ENCODE measurements around the gene TMEM260.
"Not testable (repeated sequence)": the region's sequence is repeated elsewhere in the genome, so short reads cannot be mapped to it uniquely, and the experiment has no call there.

The TMEM260 gene

DNA sequence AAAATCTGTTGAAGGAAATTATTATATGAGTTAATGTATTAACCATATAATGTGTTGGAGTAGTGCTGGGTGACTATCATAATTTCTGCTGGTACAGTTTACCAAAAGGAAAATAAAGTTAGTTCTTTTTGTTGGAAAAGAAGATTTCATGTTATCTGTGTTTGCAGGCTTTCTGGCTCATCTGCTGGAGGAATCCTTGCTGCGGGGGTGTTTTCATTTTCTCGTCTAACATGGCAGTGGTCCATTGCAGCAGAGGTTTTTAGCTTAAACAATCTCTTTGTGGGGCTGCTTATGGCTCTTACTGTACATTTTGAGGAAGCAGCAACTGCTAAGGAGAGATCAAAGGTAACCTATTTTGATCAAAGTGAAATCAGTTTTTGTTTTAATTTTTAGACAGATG, 24.1 kb downstream of the TMEM260 start:
- no peak for DNase-seq

DNA sequence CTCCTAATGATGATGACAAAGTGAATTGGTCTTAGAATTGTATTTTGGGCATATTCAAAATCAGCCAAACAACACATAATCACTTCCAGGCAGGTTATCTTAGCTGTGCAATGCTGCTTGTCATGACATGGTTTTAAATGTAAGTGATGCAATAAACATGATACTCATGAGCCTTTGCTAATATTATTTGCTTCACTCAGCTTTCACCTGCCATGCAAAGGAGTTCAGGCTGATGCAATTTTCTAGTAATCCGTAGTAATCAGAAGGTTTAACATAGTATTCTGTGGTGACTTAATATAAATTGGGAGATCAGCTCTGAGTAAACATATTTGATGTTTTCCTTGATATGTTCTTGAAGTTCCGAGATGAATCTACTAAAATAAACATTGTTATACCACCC, 29.1 kb downstream of the TMEM260 start:
- DNase-seq = no peak

DNA sequence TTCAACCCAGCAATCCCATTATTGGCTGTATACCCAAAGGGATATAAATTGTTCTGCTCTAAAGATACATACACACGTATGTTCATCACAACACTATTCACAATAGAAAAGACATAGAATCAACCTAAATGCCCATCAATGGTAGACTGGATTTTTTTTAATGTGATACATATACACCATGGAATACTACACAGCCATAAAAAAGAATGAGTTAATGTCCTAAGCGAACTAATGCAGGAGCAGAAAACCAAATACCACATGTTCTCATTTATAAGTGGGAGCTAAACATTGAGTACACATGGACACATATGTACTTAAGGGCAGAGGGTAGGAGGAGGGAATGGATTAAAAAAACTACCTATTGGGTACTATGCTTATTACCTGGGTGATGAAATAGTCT, 32.1 kb downstream of the TMEM260 start:
- not testable (repeated sequence) for DNase-seq

DNA sequence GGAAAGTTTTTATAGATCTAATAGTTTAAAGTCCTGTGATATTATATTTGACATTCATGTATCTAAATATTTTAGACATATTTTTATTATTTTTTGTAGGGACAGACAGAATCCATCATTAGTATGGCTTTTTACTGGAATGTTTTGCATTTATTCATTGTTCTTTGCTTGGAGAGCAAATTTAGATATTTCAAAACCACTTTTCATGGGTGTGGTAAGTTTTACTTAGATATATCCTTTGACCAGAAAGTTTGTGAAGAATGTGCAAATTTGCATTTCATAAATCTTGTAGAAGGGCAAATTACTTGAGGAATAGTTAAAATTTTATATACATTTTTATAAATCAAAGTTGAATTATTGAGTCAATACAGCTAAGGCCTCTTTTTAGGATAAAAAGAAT, 37.5 kb downstream of the TMEM260 start:
- no peak for DNase-seq

DNA sequence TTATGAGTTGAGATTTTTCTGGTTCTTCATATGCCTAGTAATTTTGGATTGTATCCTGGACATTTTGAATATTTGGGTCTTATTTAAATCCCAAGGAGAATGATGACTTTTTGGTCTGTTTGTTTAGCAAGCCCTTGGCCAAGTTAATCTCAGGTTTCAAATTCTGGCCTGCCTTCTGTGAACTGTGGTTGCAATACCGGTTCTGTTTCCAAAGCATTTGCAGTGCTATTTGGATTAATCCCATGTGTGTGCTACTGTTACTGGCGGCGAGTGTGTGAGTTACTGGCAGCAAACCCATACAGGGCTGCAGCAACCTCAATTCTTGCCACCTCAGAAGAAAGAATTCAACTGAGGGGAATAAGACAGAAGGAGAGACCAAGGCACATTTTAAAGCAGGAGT, 51.1 kb downstream of the TMEM260 start:
- no peak for DNase-seq

DNA sequence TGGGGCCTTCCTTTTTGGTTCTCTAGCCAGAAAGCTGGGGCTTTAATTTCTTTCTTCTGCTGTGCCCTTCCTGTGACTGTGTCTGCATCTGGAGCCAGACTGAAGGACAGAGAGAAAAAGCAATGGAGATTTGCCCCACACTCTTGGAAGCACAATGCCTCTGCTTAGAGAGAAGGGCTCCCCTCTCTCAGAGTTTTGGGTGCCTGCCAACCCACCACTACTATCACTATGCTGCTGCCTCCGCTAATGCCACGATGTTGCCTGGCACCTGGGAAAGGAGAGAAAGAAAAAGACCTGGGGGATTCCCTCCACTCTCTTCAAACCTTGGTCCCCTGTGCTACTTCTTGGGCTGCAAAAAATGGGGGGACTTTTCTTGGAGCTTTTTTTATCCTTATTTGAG, 52.6 kb downstream of the TMEM260 start:
- no peak for DNase-seq

DNA sequence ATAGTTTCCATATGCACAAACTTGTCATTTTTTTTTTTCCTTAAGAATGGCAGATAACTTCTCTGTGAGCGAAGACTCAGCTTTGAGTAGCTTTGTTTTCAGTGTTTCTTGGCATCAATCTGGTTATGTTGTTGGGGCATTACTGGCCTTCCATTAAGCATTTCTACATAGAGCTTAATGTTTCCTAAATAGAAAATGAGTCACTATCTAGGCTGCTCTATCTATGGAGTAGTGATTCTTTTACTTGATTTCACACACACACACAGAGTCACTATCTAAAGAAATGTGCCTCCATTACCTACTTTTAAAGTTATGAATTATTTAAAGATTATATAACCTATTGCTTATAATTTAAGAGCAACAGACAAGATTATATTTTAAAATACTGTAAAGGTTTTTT, 53.9 kb downstream of the TMEM260 start:
- no peak for DNase-seq

DNA sequence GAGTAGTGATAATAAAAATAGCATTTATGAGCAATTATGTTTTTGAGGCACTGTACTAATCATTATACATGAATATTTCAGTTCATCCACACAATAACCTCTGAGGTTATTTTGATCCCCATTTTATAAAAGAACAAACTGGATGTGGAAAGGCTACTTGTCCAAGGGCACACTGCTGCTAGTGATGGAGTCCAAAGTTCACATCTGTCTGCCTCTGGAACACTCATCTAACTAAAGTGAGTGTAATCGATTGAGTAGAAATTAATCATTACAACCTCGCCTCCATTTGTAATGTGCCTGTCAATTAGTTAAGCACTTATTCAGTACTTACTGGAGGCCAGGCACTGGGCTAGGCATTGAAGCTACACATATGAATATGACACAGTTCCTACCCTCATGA, 55.4 kb downstream of the TMEM260 start:
- no peak for DNase-seq

DNA sequence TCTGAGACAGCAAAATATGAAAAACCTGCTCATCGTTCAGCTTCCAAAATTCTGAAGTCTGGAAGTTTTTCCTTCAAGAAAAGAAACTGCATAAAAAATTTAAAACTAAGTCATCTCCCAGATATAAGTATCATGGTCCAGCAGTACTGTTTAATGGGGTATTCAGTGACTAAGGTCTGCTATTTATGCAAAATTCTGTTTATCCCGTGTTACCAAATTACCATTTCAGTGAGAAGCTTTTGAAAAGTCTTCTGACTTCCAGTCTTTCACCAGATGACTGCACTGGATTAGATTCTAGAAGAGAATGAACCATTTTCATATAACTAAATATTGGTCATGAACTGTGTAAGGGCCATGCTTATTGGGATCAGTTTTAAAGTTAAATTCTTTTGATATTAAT, 67.9 kb downstream of the TMEM260 start:
- no peak for DNase-seq

DNA sequence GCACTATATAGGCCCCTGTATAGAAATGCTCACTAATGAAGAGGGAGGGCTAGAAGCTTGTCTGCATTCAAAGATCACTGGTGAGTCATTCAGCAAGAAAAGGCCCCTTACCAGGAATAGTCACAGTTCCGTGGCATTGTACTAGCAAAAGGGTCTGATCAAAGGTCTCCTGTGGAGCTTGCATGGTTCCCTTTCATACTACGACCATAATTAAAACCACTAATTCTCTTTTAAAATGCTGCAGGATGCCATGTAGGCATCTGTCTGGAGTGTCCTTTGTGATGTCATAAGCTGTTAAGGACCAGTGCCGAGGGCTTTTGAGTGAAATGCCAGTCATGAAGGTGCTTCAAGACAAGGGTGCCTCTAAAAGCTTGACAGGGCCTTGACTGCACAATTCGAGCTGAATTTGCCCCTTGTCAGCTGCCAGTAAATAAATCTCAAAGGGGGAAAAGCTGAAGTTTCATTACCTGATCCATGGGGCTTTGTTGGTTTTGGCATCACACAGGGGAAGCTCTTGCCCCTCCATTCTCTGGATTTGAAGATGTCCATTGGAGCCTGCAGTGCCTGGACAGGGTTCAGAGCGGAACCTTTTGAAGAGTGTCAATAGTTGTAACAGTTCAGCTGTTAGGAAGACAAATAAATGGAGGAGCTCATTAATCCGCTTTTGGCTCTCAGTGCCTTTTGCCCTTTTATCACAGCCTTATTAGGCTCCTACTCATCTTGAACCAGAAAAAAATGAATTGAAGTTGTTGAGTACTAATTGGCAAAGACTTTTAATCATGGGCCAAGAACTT, 69.1 kb downstream of the TMEM260 start:
- DNase-seq = no peak

DNA sequence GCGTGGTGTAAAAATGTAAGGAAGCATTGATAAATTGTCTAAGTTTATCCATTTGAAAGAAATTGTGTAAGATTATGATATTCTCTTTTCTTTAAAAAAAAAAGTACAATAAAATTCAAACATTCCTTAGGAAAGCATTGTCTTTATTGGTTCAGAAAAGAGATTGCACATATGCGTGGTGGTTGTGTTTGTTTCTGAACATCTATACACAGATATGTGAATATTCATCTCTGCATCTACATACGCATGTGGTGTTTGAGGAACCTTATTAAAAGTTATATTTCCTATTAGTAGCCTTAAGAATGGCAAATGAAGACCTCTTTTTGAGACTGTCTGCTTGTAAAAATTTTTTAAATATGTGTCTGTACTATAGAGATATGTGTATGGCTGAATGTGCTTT, 69.8 kb downstream of the TMEM260 start:
- no peak for DNase-seq

DNA sequence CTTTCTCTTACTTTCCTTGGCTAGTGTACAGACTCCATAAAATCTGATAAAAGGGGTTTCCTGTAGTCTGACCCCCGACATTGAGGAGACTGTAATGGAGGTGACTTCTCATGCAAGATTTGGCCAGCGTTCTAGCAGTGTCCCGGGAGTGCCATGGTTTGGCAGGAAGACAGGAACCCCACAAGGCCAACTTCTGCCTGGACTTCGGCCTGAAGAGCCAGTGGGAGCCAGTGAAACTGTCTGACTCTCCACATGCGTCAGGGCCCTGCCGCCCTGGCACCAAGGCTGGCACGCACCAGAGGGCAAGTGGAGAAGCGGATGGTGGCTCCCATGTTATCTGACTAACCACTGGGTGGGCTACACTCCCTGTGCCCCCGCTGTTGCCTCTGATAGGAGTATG, 70.5 kb downstream of the TMEM260 start:
- DNase-seq = no peak

DNA sequence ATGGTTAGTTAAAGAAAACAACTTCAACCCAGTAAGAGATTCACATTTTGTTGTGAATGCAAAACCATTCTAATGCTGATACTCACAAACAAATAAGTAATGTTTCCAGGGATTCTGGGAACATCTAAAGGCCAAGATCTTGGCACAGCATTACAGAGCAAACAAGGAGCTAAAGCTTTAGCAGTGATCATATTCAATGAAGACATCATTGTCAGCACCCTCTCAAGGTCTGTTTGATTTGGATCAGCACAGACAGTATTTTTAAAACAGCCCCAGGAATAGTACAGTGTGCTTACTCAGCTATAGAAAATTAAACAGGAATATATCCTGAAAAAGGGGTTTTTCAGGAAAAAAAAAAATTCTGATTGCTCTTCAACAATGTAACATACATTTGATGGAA, 71.4 kb downstream of the TMEM260 start:
- no peak for DNase-seq

DNA sequence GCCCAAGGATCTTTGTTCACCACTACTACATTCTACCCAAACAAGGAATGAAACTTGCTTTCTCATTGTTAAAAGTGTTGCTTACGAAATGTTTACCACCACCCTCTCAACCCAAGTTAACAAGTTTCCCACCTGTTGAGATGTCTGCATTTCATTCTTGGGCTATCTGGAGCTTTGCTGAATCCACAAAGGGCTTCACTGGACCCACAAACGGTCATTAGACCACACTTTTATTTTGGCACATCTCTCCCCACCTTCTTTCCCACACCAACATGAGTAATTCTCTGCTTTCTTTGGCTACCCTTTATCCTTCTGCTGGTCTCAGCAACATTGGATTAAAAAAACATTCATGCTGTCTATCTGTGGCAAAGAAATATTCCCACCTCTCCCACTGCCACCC, 78.0 kb downstream of the TMEM260 start:
- DNase-seq = no peak

DNA sequence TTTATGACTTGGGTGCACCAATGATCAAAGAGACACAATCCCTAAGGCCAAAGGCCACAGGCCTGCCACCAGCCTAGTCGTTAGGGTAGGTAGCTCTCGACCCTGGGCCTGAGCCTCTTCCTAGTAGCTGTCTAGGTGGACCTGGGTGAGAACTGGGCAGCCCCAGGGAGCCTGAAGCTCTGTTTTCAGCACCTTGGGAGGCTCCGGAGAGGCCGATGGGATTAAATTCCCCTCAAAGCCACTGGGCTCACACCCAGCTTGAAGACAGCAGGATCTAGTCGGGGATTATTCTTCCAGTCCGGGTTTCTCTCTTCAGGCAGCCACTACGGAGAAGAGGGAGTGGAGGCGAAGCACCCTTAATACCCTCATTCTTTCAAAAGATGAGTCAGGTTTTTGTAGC, 79.8 kb downstream of the TMEM260 start:
- no peak for DNase-seq

DNA sequence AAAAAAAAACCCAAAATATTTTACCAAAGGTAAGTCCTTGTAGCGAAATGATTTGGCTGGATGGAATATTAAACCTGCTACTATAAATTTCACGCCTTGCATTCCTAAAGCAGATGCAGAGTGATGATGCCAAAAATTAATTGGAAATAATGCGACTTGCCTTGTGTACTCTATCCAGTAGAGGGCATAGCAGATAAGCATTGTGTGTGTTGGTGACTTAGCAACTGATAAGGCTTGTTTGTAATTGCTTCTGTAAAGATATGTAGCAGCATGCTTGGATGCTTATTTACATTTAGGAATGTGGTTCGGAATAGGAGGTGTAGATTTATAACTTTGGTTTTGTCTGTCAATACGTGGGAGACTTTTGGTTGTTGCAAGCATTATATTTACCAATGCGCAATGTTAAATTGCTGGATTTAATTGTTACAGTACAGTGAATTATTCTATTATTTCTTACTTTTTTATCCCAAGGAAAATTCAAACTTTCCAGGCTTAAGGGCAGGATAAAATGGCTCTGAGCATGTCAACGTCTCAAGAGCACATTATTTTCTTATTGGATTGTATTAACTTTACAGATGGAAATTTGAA, 80.5 kb downstream of the TMEM260 start:
- no peak for DNase-seq

DNA sequence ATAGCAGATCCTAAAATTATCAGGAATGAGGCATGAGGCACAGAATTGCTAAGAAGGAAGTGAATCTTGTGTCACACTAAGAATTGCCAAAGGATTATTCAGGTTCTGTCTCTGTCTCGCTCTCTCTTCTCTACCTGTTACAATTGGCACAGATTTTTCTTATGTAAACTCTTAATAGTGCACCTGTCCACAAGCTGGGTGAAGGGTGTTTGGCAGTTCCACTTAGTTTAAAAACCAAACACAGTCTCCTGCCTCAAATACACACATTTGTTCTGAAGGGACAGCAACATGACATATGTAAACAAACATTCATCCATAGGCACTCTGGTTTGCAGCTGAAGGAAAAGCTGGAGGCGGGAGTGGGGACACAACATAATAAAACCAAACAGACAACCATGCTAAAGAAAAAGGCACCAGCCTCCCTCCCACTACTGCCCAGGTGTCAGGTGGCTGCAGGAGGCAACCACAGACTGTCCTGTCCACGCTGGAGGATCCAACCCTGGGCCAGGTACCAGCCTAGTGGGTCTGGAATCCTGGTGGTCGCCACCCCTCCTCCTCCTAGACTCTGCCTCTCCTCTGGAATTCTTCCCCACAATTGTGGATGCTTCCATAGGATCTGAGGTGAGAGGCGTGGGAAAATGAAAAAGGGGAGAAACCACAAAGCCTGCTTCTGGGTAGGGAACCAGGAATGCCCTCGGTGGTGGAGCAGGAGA, 81.2 kb downstream of the TMEM260 start:
- DNase-seq = no peak

DNA sequence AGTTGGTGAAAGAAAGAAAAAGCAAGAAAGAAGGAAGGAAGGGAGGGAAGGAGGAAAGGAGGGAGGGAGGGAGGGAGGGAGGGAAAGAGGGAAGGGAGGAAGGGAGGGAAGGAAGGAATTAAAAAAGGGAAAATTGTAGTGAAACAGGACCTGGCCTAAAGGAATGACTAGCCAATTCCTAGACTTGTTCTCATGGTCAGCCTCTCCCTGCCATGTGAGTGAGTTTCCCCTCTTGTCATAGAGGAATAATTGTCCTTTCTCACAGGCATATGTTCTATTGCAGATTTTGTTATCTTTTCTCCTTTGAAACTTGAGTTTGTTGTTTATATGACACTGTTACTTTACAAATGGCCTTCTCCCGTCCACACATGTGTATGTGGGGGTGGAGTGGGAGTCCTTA, 81.9 kb downstream of the TMEM260 start:
- DNase-seq = no peak

DNA sequence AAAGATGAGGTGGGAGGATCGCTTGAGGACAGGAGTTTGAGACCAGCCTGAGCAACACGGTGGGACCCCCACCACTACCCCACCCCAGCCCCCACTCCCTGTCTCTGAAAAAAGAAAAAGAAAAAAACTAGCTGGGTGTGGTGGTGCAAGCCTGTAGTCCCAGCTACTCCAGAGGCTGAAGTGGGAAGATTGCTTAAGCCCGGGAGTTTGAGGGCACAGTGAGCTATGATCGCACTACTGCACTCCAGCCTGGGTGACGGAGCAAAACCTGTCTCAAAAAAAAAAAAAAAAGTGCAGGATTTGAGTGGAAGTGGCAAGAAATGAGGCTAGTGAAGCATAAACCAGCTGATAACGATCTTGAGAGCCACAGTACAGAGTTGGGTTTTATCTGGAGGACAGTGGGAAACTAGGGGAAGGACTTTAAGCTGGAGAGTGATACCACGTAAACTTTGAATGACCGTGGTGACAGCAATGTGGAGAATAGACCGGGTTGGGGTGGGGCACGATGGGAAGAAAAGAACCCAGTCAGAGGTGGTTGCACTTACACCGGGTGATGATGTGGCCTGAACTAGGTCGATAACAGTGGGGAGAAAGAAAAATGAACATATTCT, 85.3 kb downstream of the TMEM260 start:
- no peak for DNase-seq

DNA sequence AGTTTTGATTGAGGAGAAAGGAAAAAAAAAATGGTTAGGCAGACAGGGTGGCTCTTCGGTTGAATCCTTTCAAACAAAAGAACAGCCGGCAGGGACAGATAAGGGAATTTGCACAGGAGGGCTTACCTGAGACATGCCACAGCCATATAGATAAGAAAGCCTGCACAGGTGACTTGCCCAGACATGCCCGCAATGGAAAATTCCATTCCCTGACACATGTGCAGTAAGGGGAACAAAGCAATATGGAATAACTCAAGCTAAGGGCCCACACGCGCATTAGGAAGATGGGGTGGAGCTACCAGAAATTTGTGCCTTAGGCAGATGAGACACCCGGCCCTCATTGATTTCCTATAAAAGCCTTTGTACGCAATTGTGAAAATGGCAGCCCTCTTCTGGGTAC, 86.7 kb downstream of the TMEM260 start:
- DNase-seq = no peak

DNA sequence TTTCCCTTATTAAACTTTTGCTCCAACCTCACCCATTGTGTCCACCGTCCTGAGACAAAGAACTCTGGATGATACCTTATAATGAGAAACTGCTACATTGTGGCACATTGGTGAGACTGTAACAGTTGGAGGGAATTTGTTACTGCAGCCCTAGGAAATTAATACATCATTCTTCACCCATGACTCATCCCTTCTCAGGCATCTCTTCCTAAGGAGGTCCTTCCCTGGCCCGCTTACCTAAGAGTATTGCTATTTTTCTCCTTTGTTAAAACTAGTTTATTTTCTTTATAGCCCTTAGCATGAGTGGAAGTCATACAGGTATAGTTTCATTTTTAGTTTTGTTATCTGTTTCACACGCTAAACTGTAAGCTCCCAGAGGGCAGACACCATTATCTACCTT, 87.1 kb downstream of the TMEM260 start:
- no peak for DNase-seq

DNA sequence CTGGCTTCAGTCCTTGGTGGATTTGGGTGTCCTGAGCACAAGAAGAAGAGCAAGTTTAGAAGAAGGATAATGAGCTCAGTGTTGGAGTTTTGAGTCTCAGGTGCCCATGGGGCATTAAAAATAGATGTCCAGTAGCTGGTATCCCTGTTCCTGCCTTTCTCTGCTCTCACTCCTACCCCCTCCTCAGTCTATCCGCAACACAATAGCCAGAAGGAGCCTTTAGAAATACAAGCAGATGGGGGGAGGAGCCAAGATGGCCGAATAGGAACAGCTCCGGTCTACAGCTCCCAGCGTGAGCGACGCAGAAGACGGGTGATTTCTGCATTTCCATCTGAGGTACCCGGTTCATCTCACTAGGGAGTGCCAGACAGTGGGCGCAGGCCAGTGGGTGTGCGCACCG, 87.7 kb downstream of the TMEM260 start:
- DNase-seq = not testable (repeated sequence)

DNA sequence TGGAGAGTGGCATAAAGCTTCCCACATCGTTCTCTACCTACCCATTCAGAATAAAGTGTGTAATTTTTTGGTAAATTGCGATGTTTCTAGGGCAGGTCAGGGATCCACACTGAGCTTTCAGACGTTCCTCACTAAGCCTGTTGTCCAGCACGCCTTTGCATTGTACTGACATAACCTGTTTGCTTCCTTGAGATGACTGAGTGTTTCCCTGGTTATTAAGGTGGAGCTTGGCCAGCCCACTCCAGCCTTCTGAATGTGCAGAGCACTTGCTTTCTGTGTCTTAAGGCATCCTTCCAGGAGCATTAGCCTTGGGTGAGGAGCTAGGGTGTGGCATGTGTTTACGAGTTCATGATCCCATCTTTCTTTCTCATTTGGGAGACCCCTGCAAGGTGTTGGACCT, 96.4 kb downstream of the TMEM260 start:
- DNase-seq = no peak

DNA sequence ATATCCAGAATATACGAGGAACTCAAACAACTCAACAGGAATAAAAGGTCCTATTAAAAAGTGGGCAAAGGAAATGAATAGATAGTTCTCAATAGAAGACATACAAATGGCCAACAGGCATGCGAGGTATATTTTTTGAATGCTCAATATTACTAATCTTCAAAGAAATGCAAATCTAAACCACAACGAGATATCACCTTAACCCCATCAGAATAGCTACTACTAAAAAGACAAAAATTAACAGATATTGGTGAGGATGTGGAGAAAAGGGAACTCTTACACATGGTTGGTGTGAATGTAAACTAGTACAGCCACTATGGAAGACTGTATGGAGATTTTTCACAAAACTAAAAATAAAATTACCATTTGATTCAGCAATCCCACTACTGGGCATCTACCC, 99.2 kb downstream of the TMEM260 start:
- DNase-seq = no peak

Measured in cortex of kidney (tissue), 1 donor.